Suprapubic skin (tissue), 4 donors: Measurements from ENCODE around the gene ATP5F1E.

Experiments
- CTCF ChIP-seq, 2 donors: fragments of 200-600 bp in 1 of 2; fragments of 450-650 bp in 1 of 2; sonication (generic) in 1 of 2; IDR thresholded peaks; one replicate each; pipeline ENCODE4 v1.5.1; 2016 to 2019; ENCODE audit warnings: antibody characterized with exemption in 2 of 2, mild to moderate bottlenecking in 1 of 2, moderate library complexity in 1 of 2
- EP300 ChIP-seq: sonication (generic); formaldehyde crosslinking; IDR thresholded peaks from one replicate; pipeline ENCODE4 v1.6.1; 2017; ENCODE audit warnings: antibody characterized with exemption
- POLR2A ChIP-seq, 2 donors: fragments of 450-650 bp; IDR thresholded peaks; one replicate each; pipeline ENCODE4 v1.6.1; 2017; ENCODE audit warnings: antibody characterized with exemption in 2 of 2, mild to moderate bottlenecking in 2 of 2, moderate library complexity in 2 of 2
- POLR2AphosphoS5 ChIP-seq, 3 donors: sonication (generic); formaldehyde crosslinking; IDR thresholded peaks; one replicate each; pipeline ENCODE4 v1.6.1; 2017; ENCODE audit warnings: antibody characterized with exemption in 3 of 3

GRCh38 chr20:59017493-59018231, 14.5 kb downstream of the ATP5F1E start:
- TF ChIP-seq CTCF (IDR thresholded peaks at IDR 0.05) = no peak
- no peak for TF ChIP-seq EP300
- no peak for TF ChIP-seq POLR2A (IDR thresholded peaks at IDR 0.05)
- TF ChIP-seq POLR2AphosphoS5 (IDR thresholded peaks at IDR 0.05) = no peak
